IMR-90 (cell line): ENCODE measurements around the gene PLAC9. TPM values are rescaled to one million over a fixed set of nuclear protein-coding genes. Genes with fewer than 3 reads are reported as not detected.

ENCODE experiments used
- ATAC-seq: fragments of 200-7000 bp; cut with Tn5 transposase; 2 replicates; pipeline ENCODE4 v1.9.1; 2020; ENCODE audit warnings: low read depth, mild to moderate bottlenecking, moderate library complexity
- BruUV-seq: library from RNA; stranded (reverse); fragments of 400-500 nt; replicated peaks from 2 replicates; lab custom pipeline; 2021; lab: Mats Ljungman, UMichigan
- CTCF ChIA-PET: fragments of 300-600 bp; formaldehyde crosslinking; extraction: SDS; loops from one replicate; lab custom pipeline; 2021; ENCODE audit warnings: antibody characterized with exemption; lab: Yijun Ruan, JAX
- POLR2A ChIA-PET: fragments of 300-600 bp; sonication (Branson Sonifier 250); formaldehyde crosslinking; loops from one replicate; lab custom pipeline; 2022; ENCODE audit warnings: antibody characterized with exemption; ENCODE audit not compliant: unreplicated experiment; lab: Charles Lee
- DNase-seq: peaks from one replicate; pipeline ENCODE4 v3.0.0; 2013
- H2AFZ ChIP-seq: replicated peaks from 2 replicates; pipeline ENCODE3; 2013; ENCODE audit warnings: low read length, mild to moderate bottlenecking; ENCODE audit not compliant: poor library complexity
- H2AK5ac ChIP-seq: 2 replicates; pipeline ENCODE4 v1.6.1; 2013; ENCODE audit warnings: low read depth, low read length, inconsistent platforms
- H2AK9ac ChIP-seq: replicated peaks from 2 replicates; pipeline ENCODE3; 2013; ENCODE audit warnings: mild to moderate bottlenecking, low read depth, low read length, moderate library complexity; ENCODE audit not compliant: poor library complexity
- H2BK120ac ChIP-seq: 2 replicates; pipeline ENCODE4 v1.6.1; 2013; ENCODE audit warnings: low read depth, low read length, inconsistent platforms
- H2BK15ac ChIP-seq: 3 replicates; pipeline ENCODE4 v1.6.1; 2013; ENCODE audit warnings: low read depth, low read length, inconsistent platforms
- H2BK20ac ChIP-seq: 2 replicates; pipeline ENCODE4 v1.6.1; 2013; ENCODE audit warnings: low read depth, mild to moderate bottlenecking, inconsistent platforms, low read length, moderate library complexity
- H2BK5ac ChIP-seq: 2 replicates; pipeline ENCODE4 v1.6.1; 2013; ENCODE audit warnings: mild to moderate bottlenecking, low read depth, low read length, inconsistent platforms; ENCODE audit not compliant: poor library complexity, severe bottlenecking
- H3K14ac ChIP-seq: replicated peaks from 2 replicates; pipeline ENCODE4 v1.6.1; 2013; ENCODE audit warnings: low read depth, low read length, inconsistent platforms
- H3K18ac ChIP-seq: 2 replicates; pipeline ENCODE4 v1.6.1; 2013; ENCODE audit warnings: low read depth, low read length, control low read depth
- H3K23ac ChIP-seq: 2 replicates; pipeline ENCODE4 v1.6.1; 2013; ENCODE audit warnings: low read depth, low read length, inconsistent platforms
- H3K27ac ChIP-seq: 2 replicates; pipeline ENCODE4 v1.5.1; 2013; ENCODE audit warnings: mild to moderate bottlenecking, control low read depth, low read length; ENCODE audit not compliant: insufficient read depth
- H3K27me3 ChIP-seq: 2 replicates; pipeline ENCODE4 v1.6.1; 2013; ENCODE audit warnings: low read length; ENCODE audit not compliant: control insufficient read depth, insufficient read depth
- H3K36me3 ChIP-seq: 2 replicates; pipeline ENCODE4 v1.6.1; 2013; ENCODE audit warnings: low read length, mixed read lengths; ENCODE audit not compliant: control insufficient read depth, insufficient read depth
- H3K4ac ChIP-seq: 2 replicates; pipeline ENCODE4 v1.6.1; 2013; ENCODE audit warnings: low read depth, low read length, inconsistent platforms
- H3K4me1 ChIP-seq: 2 replicates; pipeline ENCODE4 v1.6.1; 2013; ENCODE audit warnings: low read length, mixed read lengths; ENCODE audit not compliant: control insufficient read depth, insufficient read depth
- H3K4me2 ChIP-seq: 2 replicates; pipeline ENCODE4 v1.6.1; 2013; ENCODE audit warnings: low read depth, mild to moderate bottlenecking, control low read depth, low read length, moderate library complexity
- H3K4me3 ChIP-seq: 2 replicates; pipeline ENCODE4 v1.5.1; 2013; ENCODE audit warnings: low read depth, mild to moderate bottlenecking, control low read depth, low read length, moderate library complexity; ENCODE audit not compliant: insufficient read depth
- H3K56ac ChIP-seq: 2 replicates; pipeline ENCODE4 v1.6.1; 2013; ENCODE audit warnings: low read length, inconsistent platforms; ENCODE audit not compliant: insufficient read depth; ENCODE audit errors: extremely low read depth
- H3K79me1 ChIP-seq, 2 experiments: 2 replicates each; pipeline ENCODE4 v1.6.1; 2013; ENCODE audit warnings: low read length in 2 of 2, inconsistent platforms in 1 of 2, low read depth in 1 of 2
- H3K9ac ChIP-seq: 2 replicates; pipeline ENCODE4 v1.6.1; 2013; ENCODE audit warnings: low read depth, low read length, control low read depth
- H3K9me1 ChIP-seq: 2 replicates; pipeline ENCODE4 v1.6.1; 2013; ENCODE audit warnings: low read length, inconsistent platforms; ENCODE audit not compliant: insufficient read depth
- H3K9me3 ChIP-seq: 2 replicates; pipeline ENCODE4 v1.6.1; 2013; ENCODE audit warnings: low read length; ENCODE audit not compliant: control insufficient read depth, insufficient read depth
- H4K20me1 ChIP-seq: 2 replicates; pipeline ENCODE4 v1.6.1; 2013; ENCODE audit warnings: low read length, inconsistent platforms; ENCODE audit not compliant: insufficient read depth
- H4K5ac ChIP-seq: 2 replicates; pipeline ENCODE4 v1.6.1; 2013; ENCODE audit warnings: mild to moderate bottlenecking, low read depth, low read length, control low read depth
- H4K8ac ChIP-seq, 2 experiments: 2 replicates each; pipeline ENCODE4 v1.6.1; 2013; ENCODE audit warnings: low read depth in 2 of 2, low read length in 2 of 2, control low read depth in 1 of 2, inconsistent platforms in 1 of 2
- H4K91ac ChIP-seq: 2 replicates; pipeline ENCODE4 v1.6.1; 2013; ENCODE audit warnings: low read depth, low read length, inconsistent platforms; ENCODE audit not compliant: insufficient read depth
- BHLHE40 ChIP-seq: fragments of 150-350 bp; IDR thresholded peaks from 2 replicates; pipeline ENCODE4 v1.6.1; 2016; ENCODE audit warnings: mild to moderate bottlenecking, low read depth, low read length
- CEBPB ChIP-seq: IDR thresholded peaks from 2 replicates; pipeline ENCODE4 v1.6.1; 2012; ENCODE audit warnings: low read depth, low read length, improper control_type of control experiment
- CHD1 ChIP-seq: IDR thresholded peaks from 2 replicates; pipeline ENCODE4 v1.6.1; 2012; ENCODE audit warnings: low read depth, low read length, improper control_type of control experiment
- CTCF ChIP-seq: conservative IDR thresholded peaks from 2 replicates; pipeline ENCODE4 v1.5.1; 2012; ENCODE audit warnings: mild to moderate bottlenecking, low read depth, low read length, improper control_type of control experiment
- ELK1 ChIP-seq: fragments of 150-350 bp; IDR thresholded peaks from 2 replicates; pipeline ENCODE4 v1.6.1; 2016; ENCODE audit warnings: low read depth, mild to moderate bottlenecking, low read length, moderate library complexity, borderline replicate concordance
- FOS ChIP-seq: fragments of 150-350 bp; IDR thresholded peaks from 2 replicates; pipeline ENCODE4 v1.6.1; 2016; ENCODE audit warnings: low read depth, low read length
- MAFK ChIP-seq: IDR thresholded peaks from 2 replicates; pipeline ENCODE4 v1.6.1; 2012; ENCODE audit warnings: low read depth, low read length, improper control_type of control experiment
- MAZ ChIP-seq: IDR thresholded peaks from 2 replicates; pipeline ENCODE4 v1.6.1; 2012; ENCODE audit warnings: low read depth, mild to moderate bottlenecking, low read length, improper control_type of control experiment, moderate library complexity, borderline replicate concordance
- MXI1 ChIP-seq: IDR thresholded peaks from 2 replicates; pipeline ENCODE4 v1.6.1; 2012; ENCODE audit warnings: low read depth, mild to moderate bottlenecking, low read length, moderate library complexity, borderline replicate concordance
- NFE2L2 ChIP-seq: fragments of 150-350 bp; IDR thresholded peaks from 2 replicates; pipeline ENCODE4 v1.6.1; 2016; ENCODE audit warnings: low read depth, mild to moderate bottlenecking, low read length
- POLR2A ChIP-seq: IDR thresholded peaks from 2 replicates; pipeline ENCODE4 v1.6.1; 2012; ENCODE audit warnings: mild to moderate bottlenecking, low read depth, low read length
- RAD21 ChIP-seq: IDR thresholded peaks from 2 replicates; pipeline ENCODE4 v1.6.1; 2012; ENCODE audit warnings: low read length, improper control_type of control experiment
- RCOR1 ChIP-seq: IDR thresholded peaks from 2 replicates; pipeline ENCODE4 v1.6.1; 2012; ENCODE audit warnings: mild to moderate bottlenecking, low read length, improper control_type of control experiment; ENCODE audit not compliant: insufficient replicate concordance
- RFX5 ChIP-seq: IDR thresholded peaks from 2 replicates; pipeline ENCODE4 v1.8.0; 2012; ENCODE audit warnings: low read depth, mild to moderate bottlenecking, low read length, moderate library complexity
- SMC3 ChIP-seq: fragments of 150-350 bp; IDR thresholded peaks from 2 replicates; pipeline ENCODE4 v1.6.1; 2016; ENCODE audit warnings: low read depth, mild to moderate bottlenecking, antibody characterized with exemption, low read length, moderate library complexity
- USF2 ChIP-seq: fragments of 150-350 bp; IDR thresholded peaks from 2 replicates; pipeline ENCODE4 v1.6.1; 2017; ENCODE audit warnings: mild to moderate bottlenecking, antibody characterized with exemption, low read length, low read depth
- WGBS, 2 experiments: methylation state at CpG; one replicate each; pipeline versions ENCODE4 v1.1.5 to v1.1.7; 2013; ENCODE audit warnings: missing lambda C conversion rate in 2 of 2; ENCODE audit not compliant: insufficient read length in 1 of 2; ENCODE audit errors: extremely low coverage in 2 of 2; 5-methylcytosine and 5-hydroxymethylcytosine counted together
- dilution Hi-C: fragments of 300-500 bp; cut with HindIII; formaldehyde crosslinking; loops from one replicate; pipeline ENCODE4 v1.14.3; 2018; ENCODE audit warnings: low sequenced_read_pairs; ENCODE audit not compliant: unreplicated experiment
- in situ Hi-C: fragments of 300-500 bp; cut with MboI; formaldehyde crosslinking; loops from 3 replicates; pipeline ENCODE4 v1.14.3; 2019; ENCODE audit warnings: low sequenced_read_pairs, inconsistent platforms, mixed read lengths
- intact Hi-C: fragments of 100-400 bp; cut with micrococcal nuclease; formaldehyde crosslinking; loops from 2 replicates; pipeline ENCODE4 v1.10.0; 2022
- polyA plus RNA-seq, 3 experiments: library from polyadenylated mRNA; depleted of rRNA; stranded (reverse); fragments of >200 nt; gene quantifications; 2 replicates each; pipeline ENCODE4 v1.2.3, GENCODE V29; 2012; ENCODE audit warnings: low replicate concordance in 1 of 3
- total RNA-seq: library from RNA; depleted of rRNA; stranded (reverse); fragments of >200 nt; gene quantifications from 2 replicates; pipeline ENCODE4 v1.2.3, GENCODE V29; 2012

PLAC9 gene
- total and polyA plus RNA-seq, 2 of the 4 experiments (the other 2 are of a cell fraction), result 1.6 to 12.2 TPM

- Histone ChIP-seq H2BK120ac (no peak overlapping the region), H3K27me3 (no peaks in the 10 kb centered on the region), H2BK15ac (no peak overlapping the region), H4K91ac (no peak overlapping the region; the same call in 1 of the 2 replicates), H3K56ac (no peak overlapping the region), H3K18ac (no peak overlapping the region), H4K8ac (no peak overlapping the region), H3K14ac (peak overlapping the region; percentile 23; the same call in 1 of the 2 replicates), H4K5ac (no peak overlapping the region), H2AFZ (no peak overlapping the region), H3K79me1 (peaks cover 45 to 96% of the 10 kb centered on the region in 2 experiments), H3K4me3 (no peak overlapping the region), H3K23ac (0 out of 2 replicates have a peak overlapping the region, but pooled peaks have one; percentile 20), H3K4ac (no peak overlapping the region), H2AK9ac (no peak overlapping the region), H3K4me2 (no peak overlapping the region), H3K9ac (no peak overlapping the region), H3K27ac (no peak overlapping the region), H3K9me1 (peaks cover 62% of the 10 kb centered on the region), H3K36me3 (peaks cover 6% of the 10 kb centered on the region; the same call in 1 of the 2 replicates), H2BK5ac (no peak overlapping the region), H2AK5ac (no peak overlapping the region), H3K9me3 (no peaks in the 10 kb centered on the region), H4K20me1 (peaks cover 93% of the 10 kb centered on the region), H2BK20ac (no peak overlapping the region), H3K4me1 (peaks cover 17% of the 10 kb centered on the region)
- DNase-seq (peak; percentile 53), ATAC-seq (peak; percentile 48; the same call in 1 of the 2 replicates)
- intact Hi-C loops (no loop called here), dilution Hi-C loops (no loop called here), in situ Hi-C loops (no loop called here)
- CTCF ChIA-PET, result no interaction called here
- POLR2A ChIA-PET, result no interaction called here
- BruUV-seq, result no TSS peak
- TF ChIP-seq RAD21, result no peak
- TF ChIP-seq ELK1, result no peak
- no peak for TF ChIP-seq USF2
- no peak for TF ChIP-seq SMC3
- no peak for TF ChIP-seq CHD1
- no peak for TF ChIP-seq CTCF
- no peak for TF ChIP-seq RCOR1
- no peak for TF ChIP-seq MAZ
- no peak for TF ChIP-seq NFE2L2
- no peak for TF ChIP-seq FOS
- no peak for TF ChIP-seq CEBPB
- TF ChIP-seq POLR2A, result no peak
- no peak for TF ChIP-seq MAFK
- TF ChIP-seq BHLHE40, result no peak
- no peak for TF ChIP-seq MXI1
- TF ChIP-seq RFX5, result no peak
- no CpG with 5 or more reads among the region's 4 CpGs for WGBS, 2 experiments
Measured at GRCh38 chr10:80184291-80184690, 51.8 kb downstream of the PLAC9 start.
